GM21360 (cell line): Measurements from ENCODE around the gene PDCD4.
A peak's percentile ranks its signal among the peaks of the same experiment; 100 is the strongest.

Source experiments
- ATAC-seq: cut with Tn5 transposase; IDR thresholded peaks from one replicate; pipeline ENCODE4 v1.9.1; 2021; ENCODE audit warnings: mild to moderate bottlenecking, moderate library complexity; ENCODE audit not compliant: unreplicated experiment

PDCD4 gene

GRCh38 chr10:110860576-110861241, 11.0 kb upstream of the PDCD4 start:
- ATAC-seq: peak; percentile 32

GRCh38 chr10:110861476-110861875, 10.3 kb upstream of the PDCD4 start:
- ATAC-seq: no peak

GRCh38 chr10:110861930-110862649, 9.6 kb upstream of the PDCD4 start:
- no peak for ATAC-seq

GRCh38 chr10:110862961-110863360, 8.8 kb upstream of the PDCD4 start:
- ATAC-seq: no peak

- ATAC-seq: no peak
These were observed 8.4 kb upstream of the PDCD4 start for GRCh38 chr10:110863361-110863760.

GRCh38 chr10:110863956-110864355, 7.8 kb upstream of the PDCD4 start:
- no peak for ATAC-seq

- ATAC-seq: peak; percentile 53
These were observed 7.0 kb upstream of the PDCD4 start for GRCh38 chr10:110864662-110865140.

GRCh38 chr10:110865186-110865808, 6.4 kb upstream of the PDCD4 start:
- ATAC-seq: no peak

GRCh38 chr10:110865809-110866482, 5.8 kb upstream of the PDCD4 start:
- no peak for ATAC-seq

GRCh38 chr10:110867011-110867806, 4.5 kb upstream of the PDCD4 start:
- peak; percentile 25 for ATAC-seq

- no peak for ATAC-seq
These were observed 3.8 kb upstream of the PDCD4 start for GRCh38 chr10:110867807-110868465.

GRCh38 chr10:110868981-110869380, 2.7 kb upstream of the PDCD4 start:
- no peak for ATAC-seq

- no peak for ATAC-seq
These were observed 868 bp upstream of the PDCD4 start for GRCh38 chr10:110870823-110871297.

GRCh38 chr10:110872145-110872983, 636 bp downstream of the PDCD4 start:
- peak; percentile 36 for ATAC-seq

GRCh38 chr10:110872984-110873923, 1.5 kb downstream of the PDCD4 start:
- no peak for ATAC-seq

- no peak for ATAC-seq
These were observed 2.2 kb downstream of the PDCD4 start for GRCh38 chr10:110873951-110874350.

- ATAC-seq: no peak
These were observed 4.3 kb downstream of the PDCD4 start for GRCh38 chr10:110876000-110876399.

- no peak for ATAC-seq
These were observed 5.1 kb downstream of the PDCD4 start for GRCh38 chr10:110876788-110877187.
